GM12878 (cell line): ENCODE measurements around the gene NEGR1. TPM values are rescaled to one million over a fixed set of nuclear protein-coding genes. Genes with fewer than 3 reads are reported as not detected.

Experiments used
- ATAC-seq: fragments of 200-7000 bp; cut with Tn5 transposase; 3 replicates; pipeline ENCODE4 v1.9.1; 2020; ENCODE audit warnings: mild to moderate bottlenecking, moderate library complexity
- BruUV-seq: library from RNA; stranded (reverse); fragments of 400-500 nt; replicated peaks from 2 replicates; lab custom pipeline; 2021; lab: Mats Ljungman, UMichigan
- CTCF ChIA-PET: fragments of 300-600 bp; sonication (Branson Sonifier 250); formaldehyde crosslinking; extraction: SDS; loops from one replicate; lab custom pipeline; 2021; ENCODE audit warnings: inconsistent platforms; lab: Yijun Ruan, JAX
- POLR2A ChIA-PET: fragments of 350-600 bp; formaldehyde crosslinking; extraction: SDS; loops from one replicate; lab custom pipeline; 2021; ENCODE audit warnings: inconsistent platforms; lab: Charles Lee
- RAD21 ChIA-PET: fragments of 300-600 bp; sonication (Branson Sonifier 250); formaldehyde crosslinking; loops from one replicate; lab custom pipeline; 2023; ENCODE audit warnings: antibody characterized with exemption; ENCODE audit not compliant: unreplicated experiment; lab: Charles Lee
- SMC1A ChIA-PET: fragments of 300-600 bp; sonication (Branson Sonifier 250); formaldehyde crosslinking; loops from one replicate; lab custom pipeline; 2023; ENCODE audit not compliant: unreplicated experiment, uncharacterized antibody; lab: Charles Lee
- DNase-seq: peaks from one replicate; pipeline ENCODE4 v3.0.0-alpha.2; 2011; ENCODE audit warnings: low read depth, low spot score
- FAIRE-seq: peaks from 3 replicates; lab custom pipeline; 2011; peaks lifted over from hg19 to GRCh38; lab: Jason Lieb, UNC
- H2AFZ ChIP-seq: 2 replicates; pipeline ENCODE4 v1.6.0; 2011; ENCODE audit warnings: low read depth, low read length, control low read depth; ENCODE audit not compliant: control insufficient read depth
- H3K27ac ChIP-seq: 2 replicates; pipeline ENCODE4 v1.5.1; 2011; ENCODE audit warnings: control low read depth; ENCODE audit not compliant: control insufficient read depth, insufficient read depth
- H3K27me3 ChIP-seq, 2 experiments: replicated peaks in 1 of 2; 2 replicates each; pipeline versions ENCODE4 v1.6.0 to v1.6.1; 2011; ENCODE audit warnings: low read length in 1 of 2; ENCODE audit not compliant: control insufficient read depth in 2 of 2, insufficient read depth in 2 of 2
- H3K36me3 ChIP-seq, 2 experiments: 2 replicates each; pipeline ENCODE4 v1.5.1; 2011; ENCODE audit warnings: low read length in 1 of 2; ENCODE audit not compliant: control insufficient read depth in 2 of 2, insufficient read depth in 2 of 2
- H3K4me1 ChIP-seq: 2 replicates; pipeline ENCODE4 v1.6.1; 2011; ENCODE audit warnings: mild to moderate bottlenecking, low read length, moderate library complexity, mixed read lengths; ENCODE audit not compliant: control insufficient read depth, insufficient read depth
- H3K4me2 ChIP-seq: 2 replicates; pipeline ENCODE4 v1.6.0; 2011; ENCODE audit warnings: control low read depth; ENCODE audit not compliant: control insufficient read depth, insufficient read depth
- H3K4me3 ChIP-seq: fragments of 200-600 bp; sonication (generic); 2 replicates; pipeline ENCODE4 v1.5.1; 2016
- H3K79me2 ChIP-seq: 2 replicates; pipeline ENCODE4 v1.6.0; 2011; ENCODE audit warnings: low read length; ENCODE audit not compliant: control insufficient read depth, insufficient read depth
- H3K9ac ChIP-seq: 2 replicates; pipeline ENCODE4 v1.8.0; 2011; ENCODE audit warnings: low read length, control low read depth, mixed read lengths; ENCODE audit not compliant: control insufficient read depth, insufficient read depth
- H3K9me3 ChIP-seq: replicated peaks from 3 replicates; pipeline ENCODE4 v1.5.1; 2011; ENCODE audit warnings: mild to moderate bottlenecking, low read length; ENCODE audit not compliant: control insufficient read depth, insufficient read depth
- H4K20me1 ChIP-seq: 2 replicates; pipeline ENCODE4 v1.6.0; 2011; ENCODE audit not compliant: control insufficient read depth, insufficient read depth
- CTCF ChIP-seq, 3 experiments: IDR thresholded peaks in 2 of 3; conservative IDR thresholded peaks in 1 of 3; 2 replicates each; pipeline ENCODE4 v1.5.1; 2011; ENCODE audit warnings: low read depth in 3 of 3, low read length in 3 of 3, mild to moderate bottlenecking in 3 of 3, control low read depth in 2 of 3, moderate library complexity in 2 of 3, inconsistent platforms in 1 of 3, mixed read lengths in 1 of 3; ENCODE audit not compliant: control insufficient read depth in 2 of 3, insufficient read depth in 1 of 3; ENCODE audit errors: extremely low read depth in 1 of 3
- IRF3 ChIP-seq: fragments of 450-650 bp; IDR thresholded peaks from 2 replicates; pipeline ENCODE4 v1.6.1; 2014; ENCODE audit warnings: mild to moderate bottlenecking
- RAD21 ChIP-seq: IDR thresholded peaks from 2 replicates; pipeline ENCODE4 v1.6.1; 2011; ENCODE audit warnings: mild to moderate bottlenecking, low read depth, low read length, moderate library complexity; ENCODE audit not compliant: insufficient read depth
- WGBS: methylation state at CpG from one replicate; pipeline ENCODE4 v1.1.6; 2016; ENCODE audit warnings: low lambda C conversion rate; ENCODE audit not compliant: insufficient replicate concordance, insufficient coverage; ENCODE audit errors: missing lambda C conversion rate; 5-methylcytosine and 5-hydroxymethylcytosine counted together
- in situ Hi-C: fragments of 300-500 bp; cut with MboI; formaldehyde crosslinking; loops from 9 replicates; pipeline ENCODE4 v1.14.3; 2018; ENCODE audit warnings: mixed read lengths
- intact Hi-C: fragments of 100-400 bp; cut with micrococcal nuclease; formaldehyde crosslinking; loops from one replicate; pipeline ENCODE4 v1.14.2; 2022; ENCODE audit not compliant: unreplicated experiment
- polyA plus RNA-seq, 11 experiments: library from polyadenylated mRNA; depleted of rRNA in 4 of 11; unstranded in 6 of 11; stranded (reverse) in 5 of 11; fragments of >200 nt; fragmentation: Nextera tagmentation in 4 of 11; fragmentation: Illumina TruSeq in 1 of 11; extraction: Ambion mirVana in 4 of 11; extraction: Trizol in 1 of 11; gene quantifications; 1 replicate in 1 of 11; 2 replicates in 10 of 11; pipeline versions ENCODE4 v1.2.1 to v1.2.3, GENCODE V29; 2011 to 2016; ENCODE audit warnings: inconsistent platforms in 2 of 11, missing spikeins in 2 of 11, low read depth in 1 of 11
- total RNA-seq, 4 experiments: library from RNA; depleted of rRNA in 3 of 4; stranded (reverse); fragments of >200 nt in 3 of 4; fragmentation: Illumina TruSeq in 1 of 4; extraction: Trizol in 1 of 4; gene quantifications; 2 replicates each; pipeline versions ENCODE4 v1.2.1 to v1.2.3, GENCODE V29; 2013 to 2021

NEGR1 gene
- total and polyA plus RNA-seq, 10 of the 15 experiments (the other 5 are each of a cell fraction or from before 2014, with no cell fraction given): under 0.01 to 0.03 (median 0.01) TPM; not detected in 7

GRCh38 chr1:72186733-72187307, 95.5 kb downstream of the NEGR1 start:
- Histone ChIP-seq H4K20me1 (no peaks in the 10 kb centered on the region), H3K4me2 (no peak overlapping the region), H3K4me3 (no peak overlapping the region), H3K4me1 (no peaks in the 10 kb centered on the region), H3K27ac (no peak overlapping the region), H3K9me3 (no peaks in the 10 kb centered on the region), H2AFZ (no peak overlapping the region), H3K79me2 (no peaks in the 10 kb centered on the region), H3K9ac (no peak overlapping the region), H3K36me3 (no peaks in the 10 kb centered on the region), H3K27me3 (no peaks in the 10 kb centered on the region)
- CTCF ChIA-PET: no interaction called here
- intact Hi-C loops (no loop called here), in situ Hi-C loops (no loop called here)
- no peak for DNase-seq
- BruUV-seq: no TSS peak
- WGBS: 0% methylated on average over 1 of the region's 1 CpG
- TF ChIP-seq IRF3: no peak
- peak; percentile 26; the same call in 1 of the 2 replicates for TF ChIP-seq RAD21
- peak in 1 of 3 experiments; percentile 20; a peak in 1 of 6 replicates for TF ChIP-seq CTCF (IDR thresholded peaks at IDR 0.05 in 2 of 3, conservative IDR thresholded peaks at IDR 0.05 in 1 of 3; ENCODE audit: control insufficient read depth in 2 of 3, extremely low read depth in 1 of 3, insufficient read depth in 1 of 3, low read depth in 3 of 3, low read length in 3 of 3)
- RAD21 ChIA-PET: no interaction called here
- no peak for FAIRE-seq
- POLR2A ChIA-PET: no interaction called here
- ATAC-seq: no peak
- SMC1A ChIA-PET: no interaction called here
